GM06990 (cell line): ENCODE data around the gene NCKAP5L.

Experiments
- DNase-seq: peaks from one replicate; pipeline ENCODE4 v3.0.0-alpha.2; 2011; ENCODE audit not compliant: insufficient read length; ENCODE audit errors: extremely low read depth
- H3K27me3 ChIP-seq: replicated peaks from 2 replicates; pipeline ENCODE4 v1.6.0; 2011; ENCODE audit warnings: low read length; ENCODE audit not compliant: control insufficient read depth, insufficient read depth
- H3K36me3 ChIP-seq: 2 replicates; pipeline ENCODE4 v1.5.1; 2011; ENCODE audit warnings: low read length; ENCODE audit not compliant: control insufficient read depth, insufficient read depth
- H3K4me3 ChIP-seq: replicated peaks from 2 replicates; pipeline ENCODE4 v1.5.1; 2011; ENCODE audit warnings: low read depth, mild to moderate bottlenecking, control low read depth, low read length
- CTCF ChIP-seq: IDR thresholded peaks from 2 replicates; pipeline ENCODE4 v1.5.1; 2011; ENCODE audit warnings: low read length, control low read depth, mild to moderate bottlenecking, inconsistent platforms; ENCODE audit not compliant: insufficient read depth, poor library complexity, severe bottlenecking

NCKAP5L gene, protein sequence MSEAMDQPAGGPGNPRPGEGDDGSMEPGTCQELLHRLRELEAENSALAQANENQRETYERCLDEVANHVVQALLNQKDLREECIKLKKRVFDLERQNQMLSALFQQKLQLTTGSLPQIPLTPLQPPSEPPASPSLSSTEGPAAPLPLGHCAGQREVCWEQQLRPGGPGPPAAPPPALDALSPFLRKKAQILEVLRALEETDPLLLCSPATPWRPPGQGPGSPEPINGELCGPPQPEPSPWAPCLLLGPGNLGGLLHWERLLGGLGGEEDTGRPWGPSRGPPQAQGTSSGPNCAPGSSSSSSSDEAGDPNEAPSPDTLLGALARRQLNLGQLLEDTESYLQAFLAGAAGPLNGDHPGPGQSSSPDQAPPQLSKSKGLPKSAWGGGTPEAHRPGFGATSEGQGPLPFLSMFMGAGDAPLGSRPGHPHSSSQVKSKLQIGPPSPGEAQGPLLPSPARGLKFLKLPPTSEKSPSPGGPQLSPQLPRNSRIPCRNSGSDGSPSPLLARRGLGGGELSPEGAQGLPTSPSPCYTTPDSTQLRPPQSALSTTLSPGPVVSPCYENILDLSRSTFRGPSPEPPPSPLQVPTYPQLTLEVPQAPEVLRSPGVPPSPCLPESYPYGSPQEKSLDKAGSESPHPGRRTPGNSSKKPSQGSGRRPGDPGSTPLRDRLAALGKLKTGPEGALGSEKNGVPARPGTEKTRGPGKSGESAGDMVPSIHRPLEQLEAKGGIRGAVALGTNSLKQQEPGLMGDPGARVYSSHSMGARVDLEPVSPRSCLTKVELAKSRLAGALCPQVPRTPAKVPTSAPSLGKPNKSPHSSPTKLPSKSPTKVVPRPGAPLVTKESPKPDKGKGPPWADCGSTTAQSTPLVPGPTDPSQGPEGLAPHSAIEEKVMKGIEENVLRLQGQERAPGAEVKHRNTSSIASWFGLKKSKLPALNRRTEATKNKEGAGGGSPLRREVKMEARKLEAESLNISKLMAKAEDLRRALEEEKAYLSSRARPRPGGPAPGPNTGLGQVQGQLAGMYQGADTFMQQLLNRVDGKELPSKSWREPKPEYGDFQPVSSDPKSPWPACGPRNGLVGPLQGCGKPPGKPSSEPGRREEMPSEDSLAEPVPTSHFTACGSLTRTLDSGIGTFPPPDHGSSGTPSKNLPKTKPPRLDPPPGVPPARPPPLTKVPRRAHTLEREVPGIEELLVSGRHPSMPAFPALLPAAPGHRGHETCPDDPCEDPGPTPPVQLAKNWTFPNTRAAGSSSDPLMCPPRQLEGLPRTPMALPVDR (N-terminal part only)

DNA sequence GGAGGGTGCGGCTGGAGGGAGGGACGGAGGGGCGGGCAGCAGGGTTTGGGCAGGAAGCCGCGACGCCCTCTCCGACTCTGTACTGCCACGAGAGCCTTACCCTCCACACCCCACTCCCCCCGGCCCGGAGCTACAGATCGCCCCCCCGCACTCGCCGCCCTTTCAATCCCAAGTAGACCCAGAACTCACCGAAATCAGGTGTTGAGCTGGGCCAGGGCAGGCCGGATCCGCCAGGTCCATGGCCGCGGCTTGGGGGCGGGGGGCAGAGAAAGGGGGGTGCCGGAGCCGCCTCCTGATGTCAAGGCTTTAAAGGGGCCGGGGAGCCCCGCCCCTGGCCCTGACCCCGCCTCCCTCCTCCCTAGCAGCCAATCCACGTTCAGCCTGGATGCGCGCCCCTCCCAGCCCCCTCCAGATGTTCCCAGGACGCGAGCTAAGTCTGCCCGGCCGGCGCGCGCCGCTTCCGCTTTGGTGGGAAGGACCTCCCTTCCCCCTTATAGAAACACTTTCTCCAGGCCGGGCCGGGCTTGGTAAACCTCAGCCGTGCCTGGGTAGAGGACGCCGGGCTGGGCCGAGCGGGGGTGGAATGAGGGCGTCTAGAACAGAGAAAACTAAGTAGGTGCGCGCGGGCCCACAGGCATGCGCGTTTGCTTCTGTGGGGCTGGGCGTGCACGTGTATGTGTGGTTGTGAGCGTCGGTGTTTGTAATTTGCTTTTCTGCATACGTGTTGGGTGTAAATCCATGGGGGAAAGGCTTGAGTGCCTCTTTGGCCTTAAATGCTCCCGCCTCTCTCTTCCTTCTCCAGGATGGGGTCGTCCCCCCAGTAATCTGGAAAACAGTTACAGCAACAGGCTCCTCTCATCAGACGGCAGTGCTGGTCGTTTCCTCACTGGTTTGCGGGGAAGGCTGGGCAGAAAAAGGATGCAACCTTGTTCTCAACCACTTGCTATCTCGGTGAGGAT lies at the start of gene NCKAP5L:
NCKAP5L (minus strand) TSS at position 281 of the 959 bp plus-strand sequence. CDS start 24,369 bp downstream, outside the sequence.
- Histone ChIP-seq H3K4me3 (peak within 1 kb of the TSS; percentile 85), H3K36me3 (no peaks in the 10 kb centered on the region), H3K27me3 (no peaks in the 10 kb centered on the region)
- DNase-seq, result peak; percentile 96
- no peak for TF ChIP-seq CTCF

DNA sequence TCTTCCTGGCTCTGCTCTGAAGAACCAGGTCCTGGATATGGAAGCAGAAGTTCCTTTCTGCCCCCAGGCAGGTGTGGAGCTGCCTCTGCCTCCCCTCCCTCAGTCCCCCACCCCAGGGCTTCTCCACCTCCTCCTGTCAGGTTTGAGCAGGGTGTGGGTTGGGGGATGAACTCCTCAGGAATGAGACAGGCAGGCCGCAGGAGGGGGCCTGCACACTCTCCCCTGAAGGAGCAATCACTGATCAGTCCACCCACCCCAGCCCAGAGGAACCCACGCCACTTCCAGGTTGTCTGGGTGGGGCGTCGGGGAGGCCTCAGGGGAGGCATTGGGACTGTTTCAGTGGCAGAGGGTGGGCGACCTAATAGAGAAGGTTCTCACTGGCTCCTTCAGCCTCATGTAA lies 48.9 kb upstream of the NCKAP5L start:
- no peaks in the 10 kb centered on the region for H3K36me3 ChIP-seq
- no peak for TF ChIP-seq CTCF
- H3K4me3 ChIP-seq, result no peak overlapping the region
- DNase-seq, result no peak
- H3K27me3 ChIP-seq, result no peaks in the 10 kb centered on the region; the same call in 1 of the 2 replicates

- TF ChIP-seq CTCF, result no peak
- DNase-seq, result no peak
- H3K4me3 ChIP-seq, result no peak overlapping the region
- H3K27me3 ChIP-seq, result no peaks in the 10 kb centered on the region; the same call in 1 of the 2 replicates
- H3K36me3 ChIP-seq, result no peaks in the 10 kb centered on the region
Measured at GRCh38 chr12:49876070-49876469, 47.9 kb upstream of the NCKAP5L start.

GRCh38 chr12:49875115-49875720 lies 47.0 kb upstream of the NCKAP5L start:
- TF ChIP-seq CTCF, result no peak

More at GRCh38 chr12:49875115-49875720, 47.0 kb upstream of the NCKAP5L start:
- no peaks in the 10 kb centered on the region for H3K36me3 ChIP-seq
- H3K4me3 ChIP-seq, result no peak overlapping the region
- DNase-seq, result no peak
- H3K27me3 ChIP-seq, result no peaks in the 10 kb centered on the region; the same call in 1 of the 2 replicates
